Measurements from ENCODE around the gene DTHD1. TPM values are rescaled to one million over a fixed set of nuclear protein-coding genes. Genes with fewer than 3 reads are reported as not detected.

The DTHD1 gene
- total RNA-seq, 4 donors from 2014 or later: 0.68 to 0.88 TPM; not detected in 2

- TF ChIP-seq CTCF (IDR thresholded peaks at IDR 0.05; ENCODE audit: low read depth): no peak
Measured at GRCh38 chr4:36255577-36255976, 25.8 kb upstream of the DTHD1 start.

GRCh38 chr4:36256398-36256891 lies 25.0 kb upstream of the DTHD1 start:
- TF ChIP-seq CTCF (IDR thresholded peaks at IDR 0.05; ENCODE audit: low read depth): no peak

GRCh38 chr4:36260731-36261130 lies 20.7 kb upstream of the DTHD1 start:
- no peak for TF ChIP-seq CTCF (IDR thresholded peaks at IDR 0.05; ENCODE audit: low read depth)

GRCh38 chr4:36264207-36264826 lies 17.1 kb upstream of the DTHD1 start:
- TF ChIP-seq CTCF (IDR thresholded peaks at IDR 0.05; ENCODE audit: low read depth): no peak

- no peak for TF ChIP-seq CTCF (IDR thresholded peaks at IDR 0.05; ENCODE audit: low read depth)
Measured at GRCh38 chr4:36267486-36268268, 13.7 kb upstream of the DTHD1 start.

GRCh38 chr4:36269101-36269500 lies 12.3 kb upstream of the DTHD1 start:
- no peak for TF ChIP-seq CTCF (IDR thresholded peaks at IDR 0.05; ENCODE audit: low read depth)

GRCh38 chr4:36269533-36270173 lies 11.8 kb upstream of the DTHD1 start:
- TF ChIP-seq CTCF (IDR thresholded peaks at IDR 0.05; ENCODE audit: low read depth): no peak
